GM12878 (cell line): ENCODE data around the gene DCPS. TPM values are rescaled to one million over a fixed set of nuclear protein-coding genes. Genes with fewer than 3 reads are reported as not detected.

ENCODE experiments used
- ATAC-seq: fragments of 200-7000 bp; cut with Tn5 transposase; 3 replicates; pipeline ENCODE4 v1.9.1; 2020; ENCODE audit warnings: mild to moderate bottlenecking, moderate library complexity
- BruUV-seq: library from RNA; stranded (reverse); fragments of 400-500 nt; replicated peaks from 2 replicates; lab custom pipeline; 2021; lab: Mats Ljungman, UMichigan
- CTCF ChIA-PET: fragments of 300-600 bp; sonication (Branson Sonifier 250); formaldehyde crosslinking; extraction: SDS; loops from one replicate; lab custom pipeline; 2021; ENCODE audit warnings: inconsistent platforms; lab: Yijun Ruan, JAX
- POLR2A ChIA-PET: fragments of 350-600 bp; formaldehyde crosslinking; extraction: SDS; loops from one replicate; lab custom pipeline; 2021; ENCODE audit warnings: inconsistent platforms; lab: Charles Lee
- RAD21 ChIA-PET: fragments of 300-600 bp; sonication (Branson Sonifier 250); formaldehyde crosslinking; loops from one replicate; lab custom pipeline; 2023; ENCODE audit warnings: antibody characterized with exemption; ENCODE audit not compliant: unreplicated experiment; lab: Charles Lee
- SMC1A ChIA-PET: fragments of 300-600 bp; sonication (Branson Sonifier 250); formaldehyde crosslinking; loops from one replicate; lab custom pipeline; 2023; ENCODE audit not compliant: unreplicated experiment, uncharacterized antibody; lab: Charles Lee
- DNase-seq: peaks from one replicate; pipeline ENCODE4 v3.0.0-alpha.2; 2011; ENCODE audit warnings: low read depth, low spot score
- FAIRE-seq: peaks from 3 replicates; lab custom pipeline; 2011; peaks lifted over from hg19 to GRCh38; lab: Jason Lieb, UNC
- H2AFZ ChIP-seq: 2 replicates; pipeline ENCODE4 v1.6.0; 2011; ENCODE audit warnings: low read depth, low read length, control low read depth; ENCODE audit not compliant: control insufficient read depth
- H3K27ac ChIP-seq: 2 replicates; pipeline ENCODE4 v1.5.1; 2011; ENCODE audit warnings: control low read depth; ENCODE audit not compliant: control insufficient read depth, insufficient read depth
- H3K27me3 ChIP-seq, 2 experiments: replicated peaks in 1 of 2; 2 replicates each; pipeline versions ENCODE4 v1.6.0 to v1.6.1; 2011; ENCODE audit warnings: low read length in 1 of 2; ENCODE audit not compliant: control insufficient read depth in 2 of 2, insufficient read depth in 2 of 2
- H3K36me3 ChIP-seq, 2 experiments: 2 replicates each; pipeline ENCODE4 v1.5.1; 2011; ENCODE audit warnings: low read length in 1 of 2; ENCODE audit not compliant: control insufficient read depth in 2 of 2, insufficient read depth in 2 of 2
- H3K4me1 ChIP-seq: 2 replicates; pipeline ENCODE4 v1.6.1; 2011; ENCODE audit warnings: mild to moderate bottlenecking, low read length, moderate library complexity, mixed read lengths; ENCODE audit not compliant: control insufficient read depth, insufficient read depth
- H3K4me2 ChIP-seq: 2 replicates; pipeline ENCODE4 v1.6.0; 2011; ENCODE audit warnings: control low read depth; ENCODE audit not compliant: control insufficient read depth, insufficient read depth
- H3K4me3 ChIP-seq: fragments of 200-600 bp; sonication (generic); 2 replicates; pipeline ENCODE4 v1.5.1; 2016
- H3K79me2 ChIP-seq: 2 replicates; pipeline ENCODE4 v1.6.0; 2011; ENCODE audit warnings: low read length; ENCODE audit not compliant: control insufficient read depth, insufficient read depth
- H3K9ac ChIP-seq: 2 replicates; pipeline ENCODE4 v1.8.0; 2011; ENCODE audit warnings: low read length, control low read depth, mixed read lengths; ENCODE audit not compliant: control insufficient read depth, insufficient read depth
- H3K9me3 ChIP-seq: replicated peaks from 3 replicates; pipeline ENCODE4 v1.5.1; 2011; ENCODE audit warnings: mild to moderate bottlenecking, low read length; ENCODE audit not compliant: control insufficient read depth, insufficient read depth
- H4K20me1 ChIP-seq: 2 replicates; pipeline ENCODE4 v1.6.0; 2011; ENCODE audit not compliant: control insufficient read depth, insufficient read depth
- CEBPZ ChIP-seq: fragments of 150-350 bp; IDR thresholded peaks from 2 replicates; pipeline ENCODE4 v1.6.1; 2016; ENCODE audit warnings: low read depth, low read length
- NR2C1 ChIP-seq: fragments of 450-650 bp; IDR thresholded peaks from 2 replicates; pipeline ENCODE4 v1.6.1; 2017; ENCODE audit warnings: antibody characterized with exemption, mild to moderate bottlenecking, moderate library complexity
- SIX5 ChIP-seq: IDR thresholded peaks from 2 replicates; pipeline ENCODE4 v1.6.1; 2011; ENCODE audit warnings: mild to moderate bottlenecking, low read depth, low read length, moderate library complexity; ENCODE audit not compliant: severe bottlenecking
- SP1 ChIP-seq: IDR thresholded peaks from one replicate; pipeline ENCODE4 v1.6.1; 2011; ENCODE audit warnings: low read depth, low read length
- WGBS: methylation state at CpG from one replicate; pipeline ENCODE4 v1.1.6; 2016; ENCODE audit warnings: low lambda C conversion rate; ENCODE audit not compliant: insufficient replicate concordance, insufficient coverage; ENCODE audit errors: missing lambda C conversion rate; 5-methylcytosine and 5-hydroxymethylcytosine counted together
- in situ Hi-C: fragments of 300-500 bp; cut with MboI; formaldehyde crosslinking; loops from 9 replicates; pipeline ENCODE4 v1.14.3; 2018; ENCODE audit warnings: mixed read lengths
- intact Hi-C: fragments of 100-400 bp; cut with micrococcal nuclease; formaldehyde crosslinking; loops from one replicate; pipeline ENCODE4 v1.14.2; 2022; ENCODE audit not compliant: unreplicated experiment
- polyA plus RNA-seq, 11 experiments: library from polyadenylated mRNA; depleted of rRNA in 4 of 11; unstranded in 6 of 11; stranded (reverse) in 5 of 11; fragments of >200 nt; fragmentation: Nextera tagmentation in 4 of 11; fragmentation: Illumina TruSeq in 1 of 11; extraction: Ambion mirVana in 4 of 11; extraction: Trizol in 1 of 11; gene quantifications; 1 replicate in 1 of 11; 2 replicates in 10 of 11; pipeline versions ENCODE4 v1.2.1 to v1.2.3, GENCODE V29; 2011 to 2016; ENCODE audit warnings: inconsistent platforms in 2 of 11, missing spikeins in 2 of 11, low read depth in 1 of 11
- total RNA-seq, 4 experiments: library from RNA; depleted of rRNA in 3 of 4; stranded (reverse); fragments of >200 nt in 3 of 4; fragmentation: Illumina TruSeq in 1 of 4; extraction: Trizol in 1 of 4; gene quantifications; 2 replicates each; pipeline versions ENCODE4 v1.2.1 to v1.2.3, GENCODE V29; 2013 to 2021

The DCPS gene
- total and polyA plus RNA-seq, 10 of the 15 experiments (the other 5 are each of a cell fraction or from before 2014, with no cell fraction given): 23.5 to 101 (median 67.4) TPM

DNA sequence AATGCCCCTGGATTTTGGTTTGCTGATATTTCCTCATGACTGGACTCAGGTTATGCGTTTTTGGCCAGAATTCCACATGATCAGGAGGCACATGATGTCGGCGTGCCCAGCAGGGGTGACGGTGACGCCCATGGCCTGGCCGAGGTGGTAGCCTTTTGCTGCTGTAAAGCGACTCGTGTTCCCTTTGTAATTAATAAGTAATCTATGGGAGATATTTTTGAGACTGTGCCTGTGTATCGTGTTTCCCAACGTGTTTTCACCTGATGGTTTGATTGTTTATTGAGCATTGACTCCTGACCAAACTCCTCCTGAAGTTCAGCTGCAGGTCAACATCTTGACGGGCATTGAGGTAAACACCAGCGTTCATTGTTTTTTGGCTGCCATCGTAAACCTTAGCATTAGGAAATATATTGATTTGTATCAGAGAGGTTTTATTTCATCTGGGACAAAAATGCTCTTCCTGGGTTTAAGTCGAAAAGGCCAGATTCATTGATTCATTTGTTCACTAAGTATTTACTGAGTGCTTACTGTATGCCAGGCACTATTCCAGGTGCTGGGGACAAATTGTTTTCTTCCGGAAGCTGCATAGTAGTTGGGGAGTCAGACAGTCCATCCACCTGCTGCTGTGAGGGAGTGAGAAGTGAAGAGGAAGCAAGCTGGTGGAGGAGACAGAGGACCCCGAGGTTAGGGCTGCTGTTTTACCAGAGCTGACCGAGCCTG is 23.6 kb downstream of the DCPS start (continued):
- TF ChIP-seq CEBPZ (no peak), SP1 (no peak), NR2C1 (no peak)

GRCh38 chr11:126328001-126328390 is 24.1 kb downstream of the DCPS start:
- Histone ChIP-seq H3K36me3 (peaks cover 17 to 27% of the 10 kb centered on the region in 2 experiments), H3K4me1 (no peaks in the 10 kb centered on the region), H3K27me3 (no peaks in the 10 kb centered on the region), H3K27ac (no peak overlapping the region), H3K9ac (no peak overlapping the region), H3K9me3 (no peaks in the 10 kb centered on the region), H4K20me1 (no peaks in the 10 kb centered on the region), H2AFZ (no peak overlapping the region), H3K4me3 (no peak overlapping the region), H3K79me2 (no peaks in the 10 kb centered on the region), H3K4me2 (no peak overlapping the region)
- no peak for DNase-seq
- 92% methylated on average over 20 of the region's 20 CpGs for WGBS
- TF ChIP-seq SIX5: no peak
- ChIA-PET CTCF (no interaction called here), POLR2A (no interaction called here), RAD21 (interaction anchor here (1.9 kb wide), 1 partner anchor 153 kb away, joined by 5 read pairs; no protein-coding TSS in a partner anchor), SMC1A (interaction anchor here (0.9 kb wide), 1 partner anchor 17 kb away, joined by 5 read pairs; no protein-coding TSS in a partner anchor)
- ATAC-seq: no peak
- in situ Hi-C loops (no loop called here), intact Hi-C loops (no loop called here)
- no TSS peak for BruUV-seq
- FAIRE-seq: no peak
